Left hindlimb (tissue), 1 donor: ENCODE results near the gene FXYD3.
"Not testable (repeated sequence)": the region's sequence is repeated elsewhere in the genome, so short reads cannot be mapped to it uniquely, and the experiment has no call there.

Experiments
- DNase-seq: peaks from one replicate; pipeline ENCODE4 v3.0.0-alpha.2; 2018

The FXYD3 gene

GRCh38 chr19:35125749-35126623 lies 10.4 kb downstream of the FXYD3 start:
- no peak for DNase-seq

- no peak for DNase-seq
Observed at GRCh38 chr19:35126624-35126959, 11.0 kb downstream of the FXYD3 start.

- DNase-seq, result no peak
Observed at GRCh38 chr19:35127871-35128270, 12.2 kb downstream of the FXYD3 start.

GRCh38 chr19:35128398-35129057 lies 12.9 kb downstream of the FXYD3 start:
- DNase-seq, result no peak

GRCh38 chr19:35129724-35130274 lies 14.2 kb downstream of the FXYD3 start:
- not testable (repeated sequence) for DNase-seq

GRCh38 chr19:35130761-35131720 lies 15.4 kb downstream of the FXYD3 start:
- no peak for DNase-seq

GRCh38 chr19:35132254-35132653 lies 16.6 kb downstream of the FXYD3 start:
- no peak for DNase-seq

GRCh38 chr19:35133826-35134225 lies 18.2 kb downstream of the FXYD3 start:
- DNase-seq, result no peak

- peak; percentile 43 for DNase-seq
Observed at GRCh38 chr19:35134601-35135242, 19.1 kb downstream of the FXYD3 start, which contains the start of gene LGI4. Gene LGI4 (minus strand): TSS chr19:35135059. CDS start chr19:35134680, 379 bp downstream.

- DNase-seq, result peak; percentile 89
Observed at GRCh38 chr19:35135389-35135909, 19.8 kb downstream of the FXYD3 start.

GRCh38 chr19:35136231-35136630 lies 20.6 kb downstream of the FXYD3 start:
- DNase-seq, result no peak

- DNase-seq, result no peak
Observed at GRCh38 chr19:35136977-35137702, 21.5 kb downstream of the FXYD3 start.

- DNase-seq, result peak; percentile 91
Observed at GRCh38 chr19:35138305-35138892, 22.8 kb downstream of the FXYD3 start, which contains the start of gene FXYD1. Gene FXYD1 (plus strand): TSS chr19:35138824. CDS start chr19:35140080, 1,256 bp downstream.

GRCh38 chr19:35140207-35140961 lies 24.8 kb downstream of the FXYD3 start:
- peak; percentile 38 for DNase-seq

GRCh38 chr19:35140962-35141836 lies 25.6 kb downstream of the FXYD3 start:
- peak; percentile 93 for DNase-seq

- peak; percentile 43 for DNase-seq
Observed at GRCh38 chr19:35141837-35142605, 26.4 kb downstream of the FXYD3 start.

- peak; percentile 65 for DNase-seq
Observed at GRCh38 chr19:35142606-35143230, 27.1 kb downstream of the FXYD3 start.
